ENCODE data around the gene TENM4. TPM values are rescaled to one million over a fixed set of nuclear protein-coding genes. Genes with fewer than 3 reads are reported as not detected.
A peak's percentile ranks its signal among the peaks of the same experiment; 100 is the strongest.

Gene TENM4
- total RNA-seq = 105 and 117 TPM in 2 replicates
- long read RNA-seq, partial matches to known transcripts = 5 of 42 reads
- long read RNA-seq, other reads (novel, unspliced or antisense) = 37 of 42 reads

DNA sequence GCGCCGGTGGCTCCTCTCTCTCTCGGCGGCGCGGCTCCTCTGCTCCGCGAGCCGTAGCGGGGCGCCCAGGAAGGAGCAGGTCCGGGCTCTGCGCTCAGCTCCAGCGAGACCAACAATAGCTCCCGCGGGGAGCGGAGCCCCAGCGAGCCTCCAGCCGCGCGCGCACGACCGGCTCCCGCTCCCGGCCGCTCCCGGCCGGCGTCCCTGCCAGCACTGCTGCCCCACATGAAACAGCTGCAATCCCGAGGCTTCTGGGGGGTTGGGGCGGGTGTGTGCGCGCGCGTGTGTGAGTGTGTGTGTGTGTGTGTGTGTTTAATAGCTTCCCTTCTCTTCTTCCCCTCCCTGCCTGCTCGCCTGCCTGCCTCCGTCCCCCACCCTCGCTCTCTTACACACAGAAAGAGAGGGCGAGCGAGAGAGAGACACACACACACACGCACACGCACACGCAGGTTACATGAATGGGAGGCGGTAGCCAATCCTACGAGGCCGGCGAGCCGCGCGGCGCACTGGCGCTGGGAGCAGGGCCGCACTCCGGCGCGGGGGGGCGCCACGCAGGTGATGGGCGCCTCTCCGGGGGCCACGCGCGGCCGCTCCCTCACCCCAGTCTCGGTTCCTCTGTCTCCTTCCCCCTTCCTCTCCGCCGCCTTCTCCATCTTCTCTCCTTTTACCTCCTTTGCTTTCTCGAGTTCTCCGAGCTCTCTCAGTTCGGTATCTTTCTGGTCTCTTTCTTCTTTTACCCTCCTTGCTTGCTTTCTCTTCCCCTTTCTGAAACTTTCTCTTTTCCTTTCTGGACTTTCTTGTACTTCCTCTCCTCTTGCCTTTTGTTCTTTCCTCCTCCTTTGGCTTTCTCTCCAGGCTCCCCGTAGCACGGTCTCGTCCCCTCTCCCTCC lies at the start of gene TENM4:
Gene TENM4 (minus strand): TSS at position 460 of the 890 bp plus-strand sequence. CDS start 371,086 bp downstream, outside the sequence.
- DNase-seq (ENCODE audit: low spot score, unreplicated experiment) = peak; percentile 67
- Mint-ChIP-seq H3K27me3 (peaks cover 25% of the 10 kb centered on the region), H3K4me1 (ENCODE audit: low read depth) (peaks cover 28% of the 10 kb centered on the region), H3K4me3 (ENCODE audit: low read depth) (peak within 1 kb of the TSS; percentile 90), H3K27ac (peak within 1 kb of the TSS; percentile 97), H3K9me3 (ENCODE audit: low read depth) (no peaks in the 10 kb centered on the region), H3K36me3 (ENCODE audit: insufficient read depth) (no peaks in the 10 kb centered on the region)
- TF ChIP-seq, protein P1, sequence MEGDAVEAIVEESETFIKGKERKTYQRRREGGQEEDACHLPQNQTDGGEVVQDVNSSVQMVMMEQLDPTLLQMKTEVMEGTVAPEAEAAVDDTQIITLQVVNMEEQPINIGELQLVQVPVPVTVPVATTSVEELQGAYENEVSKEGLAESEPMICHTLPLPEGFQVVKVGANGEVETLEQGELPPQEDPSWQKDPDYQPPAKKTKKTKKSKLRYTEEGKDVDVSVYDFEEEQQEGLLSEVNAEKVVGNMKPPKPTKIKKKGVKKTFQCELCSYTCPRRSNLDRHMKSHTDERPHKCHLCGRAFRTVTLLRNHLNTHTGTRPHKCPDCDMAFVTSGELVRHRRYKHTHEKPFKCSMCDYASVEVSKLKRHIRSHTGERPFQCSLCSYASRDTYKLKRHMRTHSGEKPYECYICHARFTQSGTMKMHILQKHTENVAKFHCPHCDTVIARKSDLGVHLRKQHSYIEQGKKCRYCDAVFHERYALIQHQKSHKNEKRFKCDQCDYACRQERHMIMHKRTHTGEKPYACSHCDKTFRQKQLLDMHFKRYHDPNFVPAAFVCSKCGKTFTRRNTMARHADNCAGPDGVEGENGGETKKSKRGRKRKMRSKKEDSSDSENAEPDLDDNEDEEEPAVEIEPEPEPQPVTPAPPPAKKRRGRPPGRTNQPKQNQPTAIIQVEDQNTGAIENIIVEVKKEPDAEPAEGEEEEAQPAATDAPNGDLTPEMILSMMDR (IDR thresholded peaks at IDR 0.05; ENCODE audit: unreplicated experiment) = peak; percentile 65

DNA sequence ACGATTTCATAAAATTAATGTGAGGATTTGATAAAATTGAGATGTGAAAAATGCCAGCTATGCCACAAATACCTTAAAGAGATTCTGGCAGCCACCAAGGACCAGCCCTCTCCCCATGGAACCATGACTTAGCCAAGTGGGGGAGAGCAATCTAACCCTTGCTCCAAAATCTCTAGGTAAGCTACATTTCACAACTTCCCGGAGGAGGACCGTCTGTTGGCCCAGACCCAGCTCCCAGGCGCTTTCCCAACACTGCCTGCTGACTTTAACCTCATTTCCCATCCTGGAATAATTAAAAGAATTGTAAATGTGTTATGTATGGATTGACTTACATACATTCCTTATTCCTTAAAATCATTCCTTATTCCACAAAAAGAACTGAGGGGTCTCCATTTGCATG lies 47.5 kb upstream of the TENM4 start:
- Mint-ChIP-seq H3K27me3 (peaks cover 29% of the 10 kb centered on the region), H3K9me3 (ENCODE audit: low read depth) (no peaks in the 10 kb centered on the region), H3K4me3 (ENCODE audit: low read depth) (no peak overlapping the region), H3K4me1 (ENCODE audit: low read depth) (peaks cover 3% of the 10 kb centered on the region), H3K27ac (no peak overlapping the region), H3K36me3 (ENCODE audit: insufficient read depth) (no peaks in the 10 kb centered on the region)
- no peak for DNase-seq (ENCODE audit: low spot score, unreplicated experiment)
- TF ChIP-seq, protein P1 (IDR thresholded peaks at IDR 0.05; ENCODE audit: unreplicated experiment) = no peak

DNA sequence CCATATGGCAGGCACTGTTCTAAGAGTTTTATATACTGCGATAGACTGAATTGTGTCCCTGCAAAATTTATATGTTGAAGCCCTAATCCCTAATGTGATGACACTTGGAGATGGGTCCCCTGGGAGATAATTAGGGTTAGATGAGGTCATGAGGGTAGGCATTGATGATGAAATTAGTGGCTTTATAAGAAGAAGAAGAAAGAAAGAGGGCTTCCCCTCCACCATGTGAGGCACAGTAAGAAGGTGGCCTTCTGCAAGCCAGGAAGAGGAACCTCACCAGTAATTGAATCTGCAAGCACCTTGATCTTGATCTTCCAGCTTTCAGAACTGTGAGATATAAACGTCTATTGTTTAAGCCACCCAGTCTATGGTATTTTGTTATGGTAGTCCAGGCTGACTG lies 46.6 kb upstream of the TENM4 start:
- no peaks in the 10 kb centered on the region for H3K36me3 Mint-ChIP-seq (ENCODE audit: insufficient read depth)
- peaks cover 4% of the 10 kb centered on the region for H3K4me1 Mint-ChIP-seq (ENCODE audit: low read depth)
- peaks cover 28% of the 10 kb centered on the region for H3K27me3 Mint-ChIP-seq
- TF ChIP-seq, protein P1 (IDR thresholded peaks at IDR 0.05; ENCODE audit: unreplicated experiment) = no peak
- no peak for DNase-seq (ENCODE audit: low spot score, unreplicated experiment)
- no peaks in the 10 kb centered on the region for H3K9me3 Mint-ChIP-seq (ENCODE audit: low read depth)
- no peak overlapping the region for H3K4me3 Mint-ChIP-seq (ENCODE audit: low read depth)
- H3K27ac Mint-ChIP-seq = no peak overlapping the region

DNA sequence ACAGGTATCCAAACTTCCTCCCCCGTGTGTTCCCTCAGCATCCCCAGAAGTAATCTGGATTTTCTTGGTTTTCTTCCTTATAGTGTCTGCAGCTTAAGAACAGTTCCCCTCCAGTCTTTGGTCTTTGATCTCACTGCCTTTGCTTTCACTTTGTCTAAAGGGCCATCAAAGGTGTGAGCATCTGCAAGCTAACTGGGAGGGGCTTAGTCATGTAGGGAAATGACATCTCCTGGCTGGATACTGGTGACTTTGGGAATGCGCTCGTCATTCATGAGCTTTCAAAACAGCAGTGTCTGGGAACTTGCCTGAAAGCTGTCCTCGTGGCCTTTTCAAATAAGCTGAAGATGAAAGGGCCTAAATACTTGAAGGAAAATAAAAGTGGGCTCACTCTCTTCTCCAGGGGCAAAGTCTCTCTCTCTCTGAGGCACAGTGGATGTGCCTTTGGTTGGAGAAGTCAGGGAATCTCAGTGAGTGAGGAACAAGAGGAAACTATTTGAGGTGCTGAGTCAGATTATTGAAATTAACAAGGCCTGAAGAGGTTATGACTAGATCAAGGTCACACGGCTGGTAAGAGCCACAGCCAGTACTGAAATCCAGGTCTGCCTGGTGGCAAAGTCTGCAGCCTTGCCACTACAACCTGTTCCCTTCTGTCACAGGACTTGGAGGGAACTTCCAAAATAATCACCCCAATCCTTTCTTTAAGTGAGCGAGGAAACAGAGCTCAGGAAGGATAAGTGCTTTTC lies 45.6 kb upstream of the TENM4 start:
- Mint-ChIP-seq H3K9me3 (ENCODE audit: low read depth) (no peaks in the 10 kb centered on the region), H3K4me3 (ENCODE audit: low read depth) (no peak overlapping the region)

DNA sequence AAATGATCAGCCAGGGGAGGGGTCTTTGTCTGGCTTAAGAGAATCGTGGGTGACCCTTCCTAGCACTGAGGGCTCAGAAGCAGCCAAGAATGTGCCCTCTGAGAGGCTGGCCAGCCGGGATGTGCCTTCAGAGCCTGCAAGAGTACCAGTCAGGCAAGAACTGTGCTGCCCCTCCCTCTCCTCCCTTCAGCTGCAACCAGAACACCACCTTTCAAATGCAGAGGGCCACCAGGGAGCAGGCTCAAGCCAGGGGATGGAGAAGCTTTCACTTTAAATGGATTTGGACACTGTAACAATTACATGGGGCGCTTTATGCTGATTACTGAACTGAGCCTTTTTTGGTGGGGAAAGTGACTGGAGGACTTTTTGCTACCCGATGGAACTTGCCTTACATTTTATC lies 44.9 kb upstream of the TENM4 start:
- Mint-ChIP-seq H3K9me3 (ENCODE audit: low read depth) (no peaks in the 10 kb centered on the region), H3K4me3 (ENCODE audit: low read depth) (no peak overlapping the region), H3K27ac (no peak overlapping the region), H3K36me3 (ENCODE audit: insufficient read depth) (no peaks in the 10 kb centered on the region), H3K4me1 (ENCODE audit: low read depth) (peaks cover 12% of the 10 kb centered on the region), H3K27me3 (peaks cover 26% of the 10 kb centered on the region)
- DNase-seq (ENCODE audit: low spot score, unreplicated experiment) = no peak
- TF ChIP-seq, protein P1 (IDR thresholded peaks at IDR 0.05; ENCODE audit: unreplicated experiment) = no peak

More for the DNA sequence above, 45.6 kb upstream of the TENM4 start:
- TF ChIP-seq, protein P1 (IDR thresholded peaks at IDR 0.05; ENCODE audit: unreplicated experiment) = no peak
- Mint-ChIP-seq H3K4me1 (ENCODE audit: low read depth) (peaks cover 11% of the 10 kb centered on the region), H3K36me3 (ENCODE audit: insufficient read depth) (no peaks in the 10 kb centered on the region), H3K27ac (no peak overlapping the region), H3K27me3 (peaks cover 26% of the 10 kb centered on the region)
- DNase-seq (ENCODE audit: low spot score, unreplicated experiment) = no peak

All from progenitor cell of endocrine pancreas (in vitro differentiated cells).